Colonic mucosa (tissue), 4 donors: ENCODE data around the gene G6PC2. TPM values are rescaled to one million over a fixed set of nuclear protein-coding genes. Genes with fewer than 3 reads are reported as not detected.

Experiments
- DNase-seq: peaks from one replicate; pipeline ENCODE4 v3.0.0-alpha.2; 2020
- H3K27ac ChIP-seq: fragments of 200-600 bp; one replicate; pipeline ENCODE4 v1.8.0; 2021
- H3K27me3 ChIP-seq: fragments of 200-600 bp; one replicate; pipeline ENCODE4 v1.8.0; 2021
- H3K36me3 ChIP-seq: fragments of 200-600 bp; one replicate; pipeline ENCODE4 v1.8.0; 2021
- H3K4me1 ChIP-seq: fragments of 200-600 bp; one replicate; pipeline ENCODE4 v1.8.0; 2021; ENCODE audit warnings: mild to moderate bottlenecking
- H3K4me3 ChIP-seq: fragments of 200-600 bp; one replicate; pipeline ENCODE4 v1.8.0; 2021
- H3K9ac ChIP-seq, 2 donors: one replicate each; pipeline ENCODE4 v1.7.0; 2013; ENCODE audit warnings: control low read depth in 2 of 2, low read depth in 2 of 2, low read length in 2 of 2
- H3K9me3 ChIP-seq: fragments of 200-600 bp; one replicate; pipeline ENCODE4 v1.8.0; 2021
- CTCF ChIP-seq: fragments of 200-600 bp; IDR thresholded peaks from one replicate; pipeline ENCODE4 v1.8.0; 2022; ENCODE audit warnings: antibody characterized with exemption, mild to moderate bottlenecking
- intact Hi-C: fragments of 100-400 bp; cut with DNase I; formaldehyde crosslinking; loops from one replicate; pipeline ENCODE4 v1.14.1; 2022
- total RNA-seq, 2 donors: library from RNA; stranded (reverse); fragmentation: NEBNext Ultra II Directional in 1 of 2; extraction: Animal tissue kit (Norgen Biotek cat#: 25700) in 1 of 2; gene quantifications; one replicate each; pipeline ENCODE4 v1.2.1, GENCODE V29; 2021
- donor health status: healthy.
- donor health status: DM: no; HTN: no; CAD: no.
- donor health status: DM: no; HTN: no; CAD: no.

Gene G6PC2, protein sequence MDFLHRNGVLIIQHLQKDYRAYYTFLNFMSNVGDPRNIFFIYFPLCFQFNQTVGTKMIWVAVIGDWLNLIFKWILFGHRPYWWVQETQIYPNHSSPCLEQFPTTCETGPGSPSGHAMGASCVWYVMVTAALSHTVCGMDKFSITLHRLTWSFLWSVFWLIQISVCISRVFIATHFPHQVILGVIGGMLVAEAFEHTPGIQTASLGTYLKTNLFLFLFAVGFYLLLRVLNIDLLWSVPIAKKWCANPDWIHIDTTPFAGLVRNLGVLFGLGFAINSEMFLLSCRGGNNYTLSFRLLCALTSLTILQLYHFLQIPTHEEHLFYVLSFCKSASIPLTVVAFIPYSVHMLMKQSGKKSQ
- total RNA-seq, result under 1 TPM in 1 of 2 donors, not detected in 1; 0.11 TPM

- no peaks in the 10 kb centered on the region for H3K4me1 ChIP-seq
- no peaks in the 10 kb centered on the region for H3K9me3 ChIP-seq
- no peaks in the 10 kb centered on the region for H3K36me3 ChIP-seq
- no peak within 1 kb of the TSS for H3K27ac ChIP-seq
- intact Hi-C loops, result no loop called here
- H3K27me3 ChIP-seq, result no peaks in the 10 kb centered on the region
- no peak for TF ChIP-seq CTCF
- H3K9ac ChIP-seq, result no peak within 1 kb of the TSS
- no peak for DNase-seq
- no peak within 1 kb of the TSS for H3K4me3 ChIP-seq
Measured at GRCh38 chr2:168901003-168901402, at the start of gene G6PC2. Gene G6PC2 (plus strand): TSS chr2:168901291. CDS start chr2:168901332, 41 bp downstream.

- Histone ChIP-seq H3K9ac (peak overlapping the region in 1 of 2 donors; percentile 18), H3K4me3 (no peak overlapping the region), H3K27ac (no peak overlapping the region), H3K36me3 (no peaks in the 10 kb centered on the region), H3K9me3 (no peaks in the 10 kb centered on the region), H3K4me1 (no peaks in the 10 kb centered on the region), H3K27me3 (no peaks in the 10 kb centered on the region)
- TF ChIP-seq CTCF, result no peak
- intact Hi-C loops, result loop anchor here (5.0 kb wide), 1 partner anchor 79 kb away; no protein-coding TSS in a partner anchor
- no peak for DNase-seq
Measured at GRCh38 chr2:168851674-168852320, 49.3 kb upstream of the G6PC2 start.

DNA sequence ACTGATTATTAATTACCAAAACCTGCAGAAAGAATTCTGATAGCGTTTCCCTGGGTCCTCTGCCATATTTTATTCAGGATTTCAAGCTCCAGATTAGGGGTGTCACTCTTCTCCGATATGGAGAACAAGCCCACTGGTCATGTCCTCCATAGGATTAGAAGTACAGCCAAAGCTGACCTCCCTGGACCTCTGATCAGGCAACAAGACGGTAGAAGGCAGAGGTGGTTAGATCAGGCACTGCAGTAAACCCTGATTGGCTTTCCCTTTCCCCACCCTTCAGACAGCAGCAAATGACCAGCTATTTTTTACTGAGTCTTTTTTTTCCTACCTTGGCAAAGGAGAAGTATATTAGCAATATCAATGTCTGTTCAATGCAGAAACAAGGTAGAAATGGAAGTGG lies 48.6 kb upstream of the G6PC2 start:
- no peak for DNase-seq
- Histone ChIP-seq H3K4me3 (no peak overlapping the region), H3K4me1 (no peaks in the 10 kb centered on the region), H3K9ac (no peak overlapping the region), H3K27me3 (no peaks in the 10 kb centered on the region), H3K36me3 (no peaks in the 10 kb centered on the region), H3K9me3 (no peaks in the 10 kb centered on the region), H3K27ac (no peak overlapping the region)
- TF ChIP-seq CTCF, result no peak
- intact Hi-C loops, result loop anchor here (5.0 kb wide), 1 partner anchor 80 kb away; no protein-coding TSS in a partner anchor

DNA sequence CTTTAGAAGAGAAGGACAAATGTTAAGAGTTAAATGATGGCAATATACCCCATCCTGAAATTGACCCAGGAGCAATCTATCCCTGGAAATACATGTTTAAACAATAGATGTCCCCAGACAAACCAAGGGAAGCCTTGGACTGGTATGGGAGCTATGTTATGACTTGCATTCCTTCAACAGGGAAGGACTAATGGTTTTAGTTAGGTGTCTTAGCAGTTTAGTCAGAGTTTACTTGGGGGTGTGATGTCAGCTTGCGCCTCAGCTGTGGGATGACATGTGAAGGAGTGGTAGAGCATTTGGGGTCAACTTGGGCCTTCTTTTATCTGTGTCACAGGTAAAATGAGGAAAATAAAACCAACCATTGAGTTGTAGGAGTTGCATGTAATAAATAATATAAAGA lies 47.6 kb upstream of the G6PC2 start:
- no peak for DNase-seq
- H3K9ac ChIP-seq, result no peak overlapping the region
- H3K4me1 ChIP-seq, result no peaks in the 10 kb centered on the region
- H3K9me3 ChIP-seq, result no peaks in the 10 kb centered on the region
- H3K27ac ChIP-seq, result no peak overlapping the region
- no peaks in the 10 kb centered on the region for H3K36me3 ChIP-seq
- no peak for TF ChIP-seq CTCF
- no peak overlapping the region for H3K4me3 ChIP-seq
- no peaks in the 10 kb centered on the region for H3K27me3 ChIP-seq
- intact Hi-C loops, result loop anchor here (5.0 kb wide), 1 partner anchor 81 kb away; no protein-coding TSS in a partner anchor

DNA sequence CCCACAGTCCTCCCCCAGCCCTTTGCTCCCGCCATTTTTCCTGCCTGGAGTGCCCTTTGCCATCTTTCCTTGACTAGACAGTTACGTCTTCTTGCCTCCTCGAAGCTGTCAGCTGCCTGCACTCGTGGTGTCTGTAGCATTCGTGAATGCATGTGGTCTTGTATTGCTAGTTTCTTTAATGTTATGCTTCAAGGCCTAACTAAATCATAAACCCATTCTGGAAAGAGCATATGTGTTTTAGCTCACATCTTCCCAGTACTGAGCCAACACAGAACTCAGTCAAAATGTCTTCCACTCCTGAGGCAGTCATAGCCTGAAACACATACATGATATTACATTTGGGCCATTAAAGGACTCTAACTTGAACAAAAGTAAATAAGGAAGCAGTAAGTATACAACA lies 46.4 kb upstream of the G6PC2 start:
- H3K27ac ChIP-seq, result no peak overlapping the region
- no peaks in the 10 kb centered on the region for H3K4me1 ChIP-seq
- H3K9ac ChIP-seq, result no peak overlapping the region
- no peak for DNase-seq
- H3K9me3 ChIP-seq, result no peaks in the 10 kb centered on the region
- H3K27me3 ChIP-seq, result no peaks in the 10 kb centered on the region
- no peaks in the 10 kb centered on the region for H3K36me3 ChIP-seq
- intact Hi-C loops, result loop anchor here (5.0 kb wide), 1 partner anchor 82 kb away; no protein-coding TSS in a partner anchor
- no peak overlapping the region for H3K4me3 ChIP-seq
- no peak for TF ChIP-seq CTCF
